ENCODE measurements around the gene ATP6V0A4.
"Not testable (repeated sequence)": the region's sequence is repeated elsewhere in the genome, so short reads cannot be mapped to it uniquely, and the experiment has no call there.

Gene ATP6V0A4

DNA sequence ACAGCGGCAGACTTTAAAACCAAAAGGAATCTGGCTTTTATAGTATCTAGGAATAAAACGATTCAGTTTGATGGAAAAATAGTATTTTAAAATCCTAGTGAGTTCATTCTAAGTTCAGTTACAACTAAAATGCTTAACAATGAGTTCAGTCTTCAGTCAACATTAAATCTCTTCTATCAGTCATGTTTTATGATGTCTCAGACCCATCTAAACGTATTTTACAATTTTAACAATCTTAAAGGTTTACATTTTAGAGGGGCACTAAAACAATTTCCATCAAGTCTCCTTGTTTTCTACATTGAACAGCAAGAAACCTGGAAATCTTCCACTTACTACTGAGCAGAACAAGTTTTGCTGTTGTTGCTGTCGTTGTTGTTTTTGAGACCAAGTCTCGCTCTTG is 106.8 kb downstream of the ATP6V0A4 start:
- Histone ChIP-seq H3K9me3 (ENCODE audit: control insufficient read depth in 5 of 5, low read length in 5 of 5) (no peaks in the 10 kb centered on the region), H3K27me3 (ENCODE audit: control insufficient read depth in 5 of 5, insufficient read depth in 4 of 5, low read length in 5 of 5) (no peaks in the 10 kb centered on the region), H3K9ac (ENCODE audit: low read length in 5 of 5) (no peak overlapping the region), H3K36me3 (ENCODE audit: control insufficient read depth in 5 of 5, insufficient read depth in 5 of 5, low read length in 5 of 5) (no peaks in the 10 kb centered on the region), H3K4me3 (ENCODE audit: low read depth in 1 of 5, low read length in 5 of 5) (no peak overlapping the region), H3K27ac (ENCODE audit: low read depth, low read length) (no peak overlapping the region), H3K4me1 (ENCODE audit: control insufficient read depth in 5 of 5, insufficient read depth in 5 of 5, low read length in 5 of 5) (no peaks in the 10 kb centered on the region)

DNA sequence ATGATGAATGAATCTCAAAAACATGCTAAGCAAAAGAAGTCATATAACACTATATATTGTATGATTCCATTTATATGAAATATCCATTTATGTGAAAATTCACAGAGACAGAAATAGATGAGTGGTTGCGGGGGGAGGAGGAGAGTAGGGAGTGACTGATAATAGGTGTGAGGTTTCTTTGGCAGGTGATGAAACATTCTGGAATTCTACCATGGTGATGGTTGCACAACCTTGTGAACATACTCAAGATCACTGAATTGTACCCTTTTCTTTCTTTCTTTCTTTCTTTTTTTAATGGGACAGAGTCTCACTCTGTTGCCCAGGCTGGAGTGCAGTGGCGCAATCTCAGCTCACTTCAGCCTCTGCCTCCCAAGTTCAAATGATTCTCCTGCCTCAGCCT is 107.5 kb downstream of the ATP6V0A4 start:
- Histone ChIP-seq H3K27ac (ENCODE audit: low read depth, low read length) (no peak overlapping the region), H3K4me3 (ENCODE audit: low read depth in 1 of 5, low read length in 5 of 5) (no peak overlapping the region), H3K9ac (ENCODE audit: low read length in 5 of 5) (no peak overlapping the region), H3K9me3 (ENCODE audit: control insufficient read depth in 5 of 5, low read length in 5 of 5) (no peaks in the 10 kb centered on the region), H3K27me3 (ENCODE audit: control insufficient read depth in 5 of 5, insufficient read depth in 4 of 5, low read length in 5 of 5) (no peaks in the 10 kb centered on the region), H3K36me3 (ENCODE audit: control insufficient read depth in 5 of 5, insufficient read depth in 5 of 5, low read length in 5 of 5) (no peaks in the 10 kb centered on the region), H3K4me1 (ENCODE audit: control insufficient read depth in 5 of 5, insufficient read depth in 5 of 5, low read length in 5 of 5) (no peaks in the 10 kb centered on the region)

DNA sequence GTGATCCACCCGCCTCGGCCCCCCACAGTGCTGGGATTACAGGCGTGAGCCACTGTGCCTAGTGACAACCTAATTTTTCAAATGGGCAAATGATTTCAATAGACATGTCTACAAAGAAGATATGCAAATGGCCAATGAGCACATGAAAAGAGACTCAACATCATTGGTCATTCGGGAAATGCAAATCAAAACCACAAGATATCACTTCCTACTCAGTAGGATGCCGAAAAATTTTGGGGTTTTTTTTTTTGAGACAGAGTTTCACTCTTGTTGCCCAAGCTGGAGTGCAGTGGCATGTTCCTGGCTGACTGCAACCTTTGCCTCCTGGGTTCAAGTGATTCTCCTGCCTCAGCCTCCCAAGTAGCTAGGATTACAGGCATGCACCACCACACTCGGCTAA is 110.0 kb downstream of the ATP6V0A4 start:
- H3K4me3 ChIP-seq (ENCODE audit: low read depth in 1 of 5, low read length in 5 of 5); H3K36me3 ChIP-seq (ENCODE audit: control insufficient read depth in 5 of 5, insufficient read depth in 5 of 5, low read length in 5 of 5); H3K9me3 ChIP-seq (ENCODE audit: control insufficient read depth in 5 of 5, low read length in 5 of 5); H3K4me1 ChIP-seq (ENCODE audit: control insufficient read depth in 5 of 5, insufficient read depth in 5 of 5, low read length in 5 of 5); H3K27me3 ChIP-seq (ENCODE audit: control insufficient read depth in 5 of 5, insufficient read depth in 4 of 5, low read length in 5 of 5); H3K9ac ChIP-seq (ENCODE audit: low read length in 5 of 5); H3K27ac ChIP-seq (ENCODE audit: low read depth, low read length): not testable (repeated sequence)

DNA sequence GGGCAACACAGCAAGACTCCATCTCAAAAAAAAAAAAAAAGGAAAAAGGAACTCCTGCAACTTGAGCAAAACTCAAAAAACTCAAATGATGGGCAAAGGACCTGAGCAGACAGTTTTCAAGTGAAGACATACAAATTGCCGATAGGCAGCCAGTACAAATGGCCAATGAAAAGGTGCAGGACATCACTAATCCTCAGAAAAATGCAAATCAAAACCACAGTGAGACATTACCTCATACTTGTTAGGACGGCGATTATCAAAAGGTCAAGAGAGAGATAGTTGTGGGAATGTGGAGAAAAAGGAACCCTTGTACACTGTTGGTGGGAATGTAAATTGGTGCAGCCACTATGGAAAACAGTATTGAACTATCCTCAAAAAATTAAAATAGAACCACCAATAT is 113.7 kb downstream of the ATP6V0A4 start:
- H3K27me3 ChIP-seq (ENCODE audit: control insufficient read depth in 5 of 5, insufficient read depth in 4 of 5, low read length in 5 of 5) = no peaks in the 10 kb centered on the region
- no peaks in the 10 kb centered on the region for H3K4me1 ChIP-seq (ENCODE audit: control insufficient read depth in 5 of 5, insufficient read depth in 5 of 5, low read length in 5 of 5)
- H3K9ac ChIP-seq (ENCODE audit: low read length in 5 of 5) = no peak overlapping the region
- H3K27ac ChIP-seq (ENCODE audit: low read depth, low read length) = no peak overlapping the region
- H3K36me3 ChIP-seq (ENCODE audit: control insufficient read depth in 5 of 5, insufficient read depth in 5 of 5, low read length in 5 of 5) = no peaks in the 10 kb centered on the region
- H3K9me3 ChIP-seq (ENCODE audit: control insufficient read depth in 5 of 5, low read length in 5 of 5) = no peaks in the 10 kb centered on the region
- no peak overlapping the region for H3K4me3 ChIP-seq (ENCODE audit: low read depth in 1 of 5, low read length in 5 of 5)

DNA sequence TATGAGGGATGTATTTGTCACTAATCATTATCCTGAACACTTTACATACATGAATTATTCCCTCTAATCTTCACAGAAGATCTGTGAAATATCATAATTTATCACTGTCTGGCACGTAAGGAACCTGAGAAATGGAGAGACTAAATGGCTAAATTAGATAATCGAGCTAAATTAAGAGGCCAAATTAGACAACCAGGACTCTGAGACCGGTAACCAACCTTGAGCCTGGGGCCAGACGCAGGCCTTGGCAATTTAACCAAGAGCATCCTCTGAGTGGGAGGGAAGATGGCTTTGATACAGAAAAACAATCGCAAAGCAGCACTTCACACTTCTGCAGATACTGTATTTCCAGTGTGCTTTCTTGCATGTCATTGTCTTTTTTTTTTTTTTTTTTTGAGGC is 118.2 kb downstream of the ATP6V0A4 start:
- no peak overlapping the region for H3K4me3 ChIP-seq (ENCODE audit: low read depth in 1 of 5, low read length in 5 of 5)
- H3K36me3 ChIP-seq (ENCODE audit: control insufficient read depth in 5 of 5, insufficient read depth in 5 of 5, low read length in 5 of 5) = no peaks in the 10 kb centered on the region
- H3K9me3 ChIP-seq (ENCODE audit: control insufficient read depth in 5 of 5, low read length in 5 of 5) = no peaks in the 10 kb centered on the region
- H3K9ac ChIP-seq (ENCODE audit: low read length in 5 of 5) = no peak overlapping the region
- no peaks in the 10 kb centered on the region for H3K27me3 ChIP-seq (ENCODE audit: control insufficient read depth in 5 of 5, insufficient read depth in 4 of 5, low read length in 5 of 5)
- H3K4me1 ChIP-seq (ENCODE audit: control insufficient read depth in 5 of 5, insufficient read depth in 5 of 5, low read length in 5 of 5) = no peaks in the 10 kb centered on the region
- no peak overlapping the region for H3K27ac ChIP-seq (ENCODE audit: low read depth, low read length)

DNA sequence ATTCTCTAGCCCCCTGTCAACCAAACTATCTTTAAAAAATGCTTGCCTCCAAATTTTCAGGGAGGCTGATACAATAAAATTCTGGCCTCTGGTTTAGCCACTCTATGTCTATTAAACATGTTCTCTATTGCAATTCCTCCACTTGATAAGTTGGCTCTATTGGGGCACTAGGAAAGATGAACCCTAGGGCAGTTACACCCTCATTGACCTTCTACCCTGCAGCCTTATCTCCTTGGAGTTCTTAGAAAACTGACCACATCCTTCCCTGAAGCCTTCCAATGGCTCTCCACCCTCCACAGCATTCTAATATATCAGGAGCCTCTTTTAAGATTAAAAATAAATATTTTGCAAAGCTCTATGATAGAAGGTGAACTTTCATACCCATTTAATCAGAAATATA is 127.4 kb downstream of the ATP6V0A4 start:
- no peaks in the 10 kb centered on the region for H3K36me3 ChIP-seq (ENCODE audit: control insufficient read depth in 5 of 5, insufficient read depth in 5 of 5, low read length in 5 of 5)
- H3K27me3 ChIP-seq (ENCODE audit: control insufficient read depth in 5 of 5, insufficient read depth in 4 of 5, low read length in 5 of 5) = peaks cover 0 to 4% (median 0%) of the 10 kb centered on the region in 5 donors
- peaks cover 0 to 2% (median 0%) of the 10 kb centered on the region in 5 donors for H3K9me3 ChIP-seq (ENCODE audit: control insufficient read depth in 5 of 5, low read length in 5 of 5)
- H3K9ac ChIP-seq (ENCODE audit: low read length in 5 of 5) = no peak overlapping the region
- H3K27ac ChIP-seq (ENCODE audit: low read depth, low read length) = no peak overlapping the region
- no peaks in the 10 kb centered on the region for H3K4me1 ChIP-seq (ENCODE audit: control insufficient read depth in 5 of 5, insufficient read depth in 5 of 5, low read length in 5 of 5)
- H3K4me3 ChIP-seq (ENCODE audit: low read depth in 1 of 5, low read length in 5 of 5) = no peak overlapping the region

DNA sequence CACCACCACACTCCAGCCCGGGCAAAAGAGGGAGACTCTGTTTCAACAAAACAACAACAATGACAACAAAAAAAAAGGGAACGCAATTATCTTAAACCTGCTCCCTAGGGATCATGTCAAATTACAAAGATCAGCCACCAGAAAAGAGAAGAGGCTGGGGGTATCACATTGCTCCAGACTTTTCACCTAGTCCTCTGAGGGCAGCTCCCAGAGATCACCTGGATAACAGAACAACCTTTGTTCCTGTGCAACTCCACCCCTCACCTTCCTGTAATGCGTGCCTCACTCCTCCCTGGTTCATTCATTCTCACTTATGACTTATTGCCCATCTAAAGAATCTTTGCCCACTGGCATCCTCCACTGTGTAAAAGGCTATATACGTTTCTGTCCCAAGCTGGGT is 128.6 kb downstream of the ATP6V0A4 start:
- Histone ChIP-seq H3K4me3 (ENCODE audit: low read depth in 1 of 5, low read length in 5 of 5) (no peak overlapping the region), H3K9me3 (ENCODE audit: control insufficient read depth in 5 of 5, low read length in 5 of 5) (peaks cover 0 to 2% (median 0%) of the 10 kb centered on the region in 5 donors), H3K27ac (ENCODE audit: low read depth, low read length) (no peak overlapping the region), H3K4me1 (ENCODE audit: control insufficient read depth in 5 of 5, insufficient read depth in 5 of 5, low read length in 5 of 5) (peaks cover 0 to 2% (median 2%) of the 10 kb centered on the region in 5 donors), H3K27me3 (ENCODE audit: control insufficient read depth in 5 of 5, insufficient read depth in 4 of 5, low read length in 5 of 5) (peaks cover 0 to 9% (median 4%) of the 10 kb centered on the region in 5 donors), H3K9ac (ENCODE audit: low read length in 5 of 5) (no peak overlapping the region), H3K36me3 (ENCODE audit: control insufficient read depth in 5 of 5, insufficient read depth in 5 of 5, low read length in 5 of 5) (no peaks in the 10 kb centered on the region)

DNA sequence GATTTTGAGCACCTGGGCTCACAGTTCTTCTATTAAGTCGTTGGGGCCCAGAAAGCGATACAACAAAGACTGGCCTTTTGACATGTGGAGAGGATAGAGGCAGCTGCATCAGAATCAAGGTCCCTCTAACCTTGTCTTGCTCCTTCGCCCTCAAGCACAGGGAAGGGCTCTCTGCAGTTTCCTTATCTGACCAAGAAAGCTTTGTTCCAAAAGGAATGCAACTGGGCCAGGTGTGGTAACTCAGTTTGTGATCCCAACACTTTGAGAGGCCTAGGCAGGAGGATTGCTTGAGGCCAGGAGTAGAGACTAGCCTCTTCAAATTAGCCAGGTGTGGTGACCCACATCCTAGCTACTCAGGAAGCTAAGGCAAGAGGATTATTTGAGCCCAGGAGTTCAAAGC is 129.1 kb downstream of the ATP6V0A4 start:
- no peak overlapping the region for H3K4me3 ChIP-seq (ENCODE audit: low read depth in 1 of 5, low read length in 5 of 5)
- no peak overlapping the region for H3K27ac ChIP-seq (ENCODE audit: low read depth, low read length)
- peaks cover 0 to 12% (median 5%) of the 10 kb centered on the region in 5 donors for H3K27me3 ChIP-seq (ENCODE audit: control insufficient read depth in 5 of 5, insufficient read depth in 4 of 5, low read length in 5 of 5)
- peaks cover 0 to 2% (median 0%) of the 10 kb centered on the region in 5 donors for H3K9me3 ChIP-seq (ENCODE audit: control insufficient read depth in 5 of 5, low read length in 5 of 5)
- no peaks in the 10 kb centered on the region for H3K36me3 ChIP-seq (ENCODE audit: control insufficient read depth in 5 of 5, insufficient read depth in 5 of 5, low read length in 5 of 5)
- peaks cover 0 to 6% (median 6%) of the 10 kb centered on the region in 5 donors for H3K4me1 ChIP-seq (ENCODE audit: control insufficient read depth in 5 of 5, insufficient read depth in 5 of 5, low read length in 5 of 5)
- no peak overlapping the region for H3K9ac ChIP-seq (ENCODE audit: low read length in 5 of 5)

DNA sequence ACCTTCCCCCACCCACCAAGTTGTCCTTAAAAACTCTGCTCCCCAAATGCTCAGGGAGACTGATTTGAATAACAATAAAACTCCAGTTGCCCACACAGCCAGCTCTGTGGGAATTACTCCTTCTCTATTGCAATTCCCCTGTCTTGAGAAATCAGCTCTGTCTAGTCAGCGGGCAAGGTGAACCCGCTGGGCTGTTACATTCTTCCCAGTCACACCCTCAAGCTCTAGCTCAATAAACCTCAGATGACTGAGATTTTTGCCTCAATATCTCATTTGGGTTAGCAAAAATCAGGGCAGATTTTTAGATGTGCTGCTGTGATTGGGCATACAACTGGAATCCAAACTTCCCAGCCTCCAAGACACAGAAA is 129.8 kb downstream of the ATP6V0A4 start:
- Histone ChIP-seq H3K9ac (ENCODE audit: low read length in 5 of 5) (no peak overlapping the region), H3K27me3 (ENCODE audit: control insufficient read depth in 5 of 5, insufficient read depth in 4 of 5, low read length in 5 of 5) (peaks cover 0 to 12% (median 5%) of the 10 kb centered on the region in 5 donors), H3K36me3 (ENCODE audit: control insufficient read depth in 5 of 5, insufficient read depth in 5 of 5, low read length in 5 of 5) (no peaks in the 10 kb centered on the region), H3K27ac (ENCODE audit: low read depth, low read length) (no peak overlapping the region), H3K4me1 (ENCODE audit: control insufficient read depth in 5 of 5, insufficient read depth in 5 of 5, low read length in 5 of 5) (peaks cover 0 to 11% (median 6%) of the 10 kb centered on the region in 5 donors), H3K4me3 (ENCODE audit: low read depth in 1 of 5, low read length in 5 of 5) (no peak overlapping the region), H3K9me3 (ENCODE audit: control insufficient read depth in 5 of 5, low read length in 5 of 5) (peaks cover 0 to 2% (median 0%) of the 10 kb centered on the region in 5 donors)

DNA sequence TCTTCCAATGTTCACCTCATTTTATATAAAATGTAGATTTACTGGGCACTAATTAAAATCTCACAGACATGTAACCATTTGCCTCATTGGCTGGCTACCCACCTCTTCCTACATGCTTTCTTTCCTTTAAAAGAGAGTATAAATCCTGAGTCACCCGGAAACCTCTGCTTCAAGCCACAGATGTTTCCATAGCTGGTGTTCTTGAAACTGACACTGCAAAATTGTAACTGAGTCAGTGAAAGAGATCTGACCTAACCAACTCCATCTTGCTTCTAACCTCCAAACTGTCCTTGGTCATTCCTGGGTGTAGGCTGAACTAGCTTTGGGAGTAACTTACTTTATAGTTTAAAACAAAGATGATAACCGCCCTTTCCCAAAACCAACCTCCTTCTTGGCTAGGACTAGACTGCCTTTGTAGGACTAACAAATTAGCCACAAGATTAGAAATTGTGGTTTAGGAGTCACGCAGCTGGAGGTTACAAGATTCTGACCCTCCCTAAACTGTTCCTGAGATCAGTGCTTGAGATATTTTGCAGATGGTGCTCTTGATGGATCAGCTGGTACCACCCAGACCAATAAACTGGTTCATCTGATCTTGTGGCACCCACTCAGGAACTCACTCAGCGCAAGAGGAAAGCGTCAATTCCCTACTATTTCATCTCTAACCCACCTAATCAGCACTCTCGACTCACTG is 130.3 kb downstream of the ATP6V0A4 start:
- no peaks in the 10 kb centered on the region for H3K36me3 ChIP-seq (ENCODE audit: control insufficient read depth in 5 of 5, insufficient read depth in 5 of 5, low read length in 5 of 5)
- no peak overlapping the region for H3K4me3 ChIP-seq (ENCODE audit: low read depth in 1 of 5, low read length in 5 of 5)
- H3K27ac ChIP-seq (ENCODE audit: low read depth, low read length) = no peak overlapping the region
- peaks cover 0 to 2% (median 0%) of the 10 kb centered on the region in 5 donors for H3K9me3 ChIP-seq (ENCODE audit: control insufficient read depth in 5 of 5, low read length in 5 of 5)
- H3K4me1 ChIP-seq (ENCODE audit: control insufficient read depth in 5 of 5, insufficient read depth in 5 of 5, low read length in 5 of 5) = peaks cover 0 to 11% (median 6%) of the 10 kb centered on the region in 5 donors
- no peak overlapping the region for H3K9ac ChIP-seq (ENCODE audit: low read length in 5 of 5)
- peaks cover 0 to 13% (median 8%) of the 10 kb centered on the region in 5 donors for H3K27me3 ChIP-seq (ENCODE audit: control insufficient read depth in 5 of 5, insufficient read depth in 4 of 5, low read length in 5 of 5)
